GM20000 (cell line): ENCODE results near the gene UPK1B.

Source experiments
- DNase-seq: peaks from one replicate; pipeline ENCODE4 v3.0.0; 2012; ENCODE audit warnings: low spot score
- TF ChIP-seq, protein P1 (sequence below): IDR thresholded peaks from 2 replicates; pipeline ENCODE4 v1.5.1; 2012; ENCODE audit warnings: mild to moderate bottlenecking, control low read depth; ENCODE audit errors: extremely low read depth, missing control alignments

Gene UPK1B

DNA sequence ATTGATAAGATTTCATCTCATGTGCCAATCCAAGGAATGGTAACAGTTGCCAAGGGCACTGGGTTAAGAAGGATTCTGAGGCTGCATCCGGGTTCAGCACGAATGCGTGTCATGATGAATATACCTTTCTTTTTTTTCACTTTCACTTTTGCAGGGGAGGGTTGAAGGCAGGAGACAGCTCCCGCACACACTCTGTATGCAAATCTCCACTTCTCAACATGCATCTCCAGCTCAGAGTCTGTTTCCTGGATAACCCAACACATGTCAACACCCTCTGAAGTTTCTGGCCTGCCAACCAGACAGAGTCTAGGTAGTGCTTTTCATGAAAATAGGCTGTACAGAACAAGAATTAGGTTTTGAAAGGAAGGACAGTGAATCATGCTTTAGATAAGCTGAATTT is 45.7 kb downstream of the UPK1B start:
- peak; percentile 39 for DNase-seq
- TF ChIP-seq, protein P1, sequence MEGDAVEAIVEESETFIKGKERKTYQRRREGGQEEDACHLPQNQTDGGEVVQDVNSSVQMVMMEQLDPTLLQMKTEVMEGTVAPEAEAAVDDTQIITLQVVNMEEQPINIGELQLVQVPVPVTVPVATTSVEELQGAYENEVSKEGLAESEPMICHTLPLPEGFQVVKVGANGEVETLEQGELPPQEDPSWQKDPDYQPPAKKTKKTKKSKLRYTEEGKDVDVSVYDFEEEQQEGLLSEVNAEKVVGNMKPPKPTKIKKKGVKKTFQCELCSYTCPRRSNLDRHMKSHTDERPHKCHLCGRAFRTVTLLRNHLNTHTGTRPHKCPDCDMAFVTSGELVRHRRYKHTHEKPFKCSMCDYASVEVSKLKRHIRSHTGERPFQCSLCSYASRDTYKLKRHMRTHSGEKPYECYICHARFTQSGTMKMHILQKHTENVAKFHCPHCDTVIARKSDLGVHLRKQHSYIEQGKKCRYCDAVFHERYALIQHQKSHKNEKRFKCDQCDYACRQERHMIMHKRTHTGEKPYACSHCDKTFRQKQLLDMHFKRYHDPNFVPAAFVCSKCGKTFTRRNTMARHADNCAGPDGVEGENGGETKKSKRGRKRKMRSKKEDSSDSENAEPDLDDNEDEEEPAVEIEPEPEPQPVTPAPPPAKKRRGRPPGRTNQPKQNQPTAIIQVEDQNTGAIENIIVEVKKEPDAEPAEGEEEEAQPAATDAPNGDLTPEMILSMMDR = no peak

DNA sequence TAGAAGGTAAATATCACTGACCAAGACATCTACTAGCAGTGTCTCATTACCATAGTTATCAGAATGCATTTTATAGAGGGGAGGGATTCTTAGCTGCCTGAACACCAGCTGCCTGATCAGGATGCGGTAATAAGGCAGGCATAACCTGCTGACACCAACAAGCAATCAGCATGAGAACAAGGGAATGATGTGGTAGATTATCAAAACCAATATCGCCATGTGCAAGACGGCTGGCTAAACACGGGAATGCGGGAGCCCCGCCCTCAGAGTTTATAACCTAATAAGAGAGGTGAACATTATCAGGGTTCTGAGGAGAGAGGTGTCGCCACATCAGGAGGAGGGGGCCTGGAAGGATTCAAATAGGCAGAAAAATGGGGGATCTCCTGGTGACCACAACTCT is 46.8 kb downstream of the UPK1B start:
- TF ChIP-seq, protein P1 = no peak
- DNase-seq = no peak

DNA sequence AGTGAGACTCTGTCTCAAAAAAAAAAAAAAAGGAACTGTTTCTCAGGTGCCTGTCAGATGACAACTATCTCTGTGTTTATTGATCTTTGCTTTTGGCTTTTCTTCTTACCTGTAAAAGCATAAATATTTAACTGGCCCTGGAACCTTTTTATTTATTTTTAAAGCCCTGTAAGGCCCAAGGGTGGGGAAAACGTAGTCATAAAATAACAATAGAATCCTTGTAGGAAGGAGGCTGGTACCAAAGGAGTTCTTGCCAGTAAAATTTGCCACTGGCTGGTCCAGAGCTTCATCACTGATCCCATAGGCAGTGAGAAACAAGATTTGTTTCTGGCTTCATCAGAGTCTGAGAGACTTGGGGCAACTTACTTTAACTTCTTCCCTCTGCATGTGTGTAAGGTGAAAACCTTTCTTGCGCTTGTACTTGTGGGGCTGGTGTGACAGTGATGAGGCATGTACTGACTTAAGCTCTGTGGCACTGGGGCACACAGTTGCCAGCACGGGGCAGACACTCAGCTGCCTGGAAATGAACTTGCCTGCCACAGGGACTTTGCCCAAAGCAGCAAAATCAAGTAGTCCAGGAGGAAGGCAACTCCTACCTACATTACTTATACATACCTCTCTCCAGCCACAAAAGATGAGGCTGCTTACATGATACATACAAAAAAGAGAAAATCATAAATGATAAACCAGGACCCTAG is 47.7 kb downstream of the UPK1B start:
- TF ChIP-seq, protein P1 = no peak
- no peak for DNase-seq

DNA sequence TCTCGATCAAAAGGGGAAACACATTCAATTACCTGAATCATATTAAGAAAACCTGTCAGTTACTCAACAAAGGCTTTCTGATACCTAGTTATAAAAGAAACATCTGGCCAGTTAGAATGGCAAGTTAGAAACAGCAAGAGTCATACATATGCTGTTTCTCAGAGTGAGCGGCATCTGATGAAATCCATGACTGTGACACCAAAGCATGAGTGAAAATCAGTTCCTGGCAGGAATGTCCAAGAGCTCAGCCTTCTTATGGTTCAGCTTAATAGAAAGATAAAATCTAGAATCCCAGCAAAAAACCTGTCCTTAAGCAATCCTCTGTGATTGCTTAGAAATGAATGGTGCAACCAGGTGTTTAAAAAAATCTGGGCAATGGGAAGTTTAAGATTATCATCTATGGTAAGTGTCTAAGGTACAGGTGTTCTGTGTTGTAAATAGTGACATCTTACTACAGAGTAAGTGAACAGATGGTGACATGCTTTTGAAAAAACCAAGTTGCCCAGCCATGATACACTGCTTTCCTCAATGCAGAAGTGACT is 48.5 kb downstream of the UPK1B start:
- TF ChIP-seq, protein P1 = no peak
- no peak for DNase-seq

DNA sequence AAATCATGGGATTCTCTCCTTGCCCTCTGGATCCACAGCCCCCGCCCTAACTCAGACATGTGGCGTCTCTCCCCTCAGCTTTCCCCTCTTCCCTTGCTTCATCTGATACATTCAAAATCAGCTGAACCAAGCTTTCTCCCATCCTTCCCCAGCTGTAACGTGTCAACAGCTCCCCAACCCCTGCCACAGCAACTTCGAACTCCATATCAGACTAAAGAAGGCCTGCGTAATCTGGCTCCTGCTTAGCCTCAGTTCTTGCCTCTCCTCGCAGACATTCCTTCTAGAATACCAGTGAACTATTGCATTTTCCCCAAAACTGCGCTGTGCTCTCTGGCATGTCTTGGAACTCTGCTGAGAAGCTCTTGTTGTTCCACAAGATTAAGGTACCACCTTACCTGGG is 49.0 kb downstream of the UPK1B start:
- TF ChIP-seq, protein P1 = no peak
- DNase-seq = no peak

DNA sequence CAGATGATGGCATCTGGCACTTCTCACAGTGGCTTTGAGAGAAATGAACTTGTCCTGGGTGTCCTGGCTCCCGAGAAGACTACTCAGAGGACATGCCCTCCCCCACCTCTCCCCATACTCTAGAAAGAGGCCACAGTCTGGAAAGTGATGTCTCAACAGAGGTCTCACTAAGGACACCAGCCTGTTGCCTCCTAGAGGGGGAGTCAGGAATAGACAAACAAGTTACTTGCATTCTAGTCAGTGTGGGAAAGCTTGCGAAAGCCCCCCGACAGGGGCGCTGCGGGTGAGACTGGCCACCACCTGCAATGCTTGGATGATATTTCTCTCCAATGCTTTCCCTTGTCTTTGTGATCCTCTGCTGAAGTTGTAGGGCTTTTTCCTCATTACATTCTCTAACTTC is 50.1 kb downstream of the UPK1B start:
- DNase-seq = no peak
- TF ChIP-seq, protein P1 = no peak

DNA sequence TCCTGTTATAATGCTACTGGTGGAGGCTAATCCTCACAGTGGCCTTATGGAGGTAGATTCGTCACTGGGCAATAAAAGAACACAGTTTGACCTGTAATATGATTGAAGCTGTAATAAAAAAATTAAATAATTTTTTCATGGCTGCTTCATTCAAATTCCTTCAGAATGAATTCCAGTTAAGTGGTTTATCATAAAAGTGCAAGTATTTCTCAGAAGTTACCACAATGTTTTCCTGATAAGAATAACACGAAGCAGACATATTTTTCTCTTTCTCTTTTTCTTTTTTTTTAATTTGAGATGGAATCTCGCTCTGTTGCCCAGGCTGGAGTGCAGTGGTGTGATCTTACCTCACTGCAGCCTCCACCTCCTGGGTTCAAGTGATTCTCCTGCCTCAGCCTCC is 51.7 kb downstream of the UPK1B start:
- DNase-seq = no peak
- TF ChIP-seq, protein P1 = no peak
